ENCODE data around the gene ASB18. TPM values are rescaled to one million over a fixed set of nuclear protein-coding genes. Genes with fewer than 3 reads are reported as not detected.

The ASB18 gene
- total and polyA plus RNA-seq, 5 experiments from 2014 or later, result not detected

DNA sequence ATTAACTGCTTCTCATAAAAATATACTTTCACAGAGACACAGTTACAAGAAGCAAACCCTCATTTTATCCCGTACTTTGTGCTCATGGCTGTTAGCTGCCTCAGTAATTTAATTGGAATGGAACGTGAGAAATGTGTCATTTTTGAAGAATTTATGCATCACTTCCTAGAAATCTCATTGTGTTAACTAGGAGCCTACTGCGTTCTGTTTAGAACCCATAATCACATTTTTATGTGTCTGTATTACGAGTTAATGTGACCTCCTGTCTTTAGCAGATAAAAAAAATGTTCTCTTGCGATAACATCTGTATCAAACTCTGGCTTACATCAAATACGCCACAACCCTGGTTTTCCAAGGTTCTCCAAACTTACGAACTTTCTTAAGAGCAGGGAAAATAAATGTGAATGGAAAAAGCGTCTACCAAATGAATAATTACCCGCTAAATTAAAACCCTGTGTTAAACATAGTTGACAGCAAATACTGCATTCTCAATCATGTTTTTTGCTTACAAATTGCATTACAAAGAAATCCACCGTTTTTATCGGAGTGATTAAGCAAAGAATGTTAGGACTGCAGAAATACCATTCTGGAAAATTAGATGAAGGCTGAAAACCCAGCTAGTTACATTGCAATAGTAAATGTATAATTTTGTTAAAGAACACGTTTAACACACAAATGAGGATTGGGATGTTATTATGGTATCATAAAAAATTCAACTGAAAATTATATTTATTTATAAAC, 84.0 kb downstream of the ASB18 start:
- H3K27me3 Mint-ChIP-seq, result peaks cover 44 to 91% (median 66%) of the 10 kb centered on the region in 5 donors
- POLR2A ChIA-PET, result no interaction called here

DNA sequence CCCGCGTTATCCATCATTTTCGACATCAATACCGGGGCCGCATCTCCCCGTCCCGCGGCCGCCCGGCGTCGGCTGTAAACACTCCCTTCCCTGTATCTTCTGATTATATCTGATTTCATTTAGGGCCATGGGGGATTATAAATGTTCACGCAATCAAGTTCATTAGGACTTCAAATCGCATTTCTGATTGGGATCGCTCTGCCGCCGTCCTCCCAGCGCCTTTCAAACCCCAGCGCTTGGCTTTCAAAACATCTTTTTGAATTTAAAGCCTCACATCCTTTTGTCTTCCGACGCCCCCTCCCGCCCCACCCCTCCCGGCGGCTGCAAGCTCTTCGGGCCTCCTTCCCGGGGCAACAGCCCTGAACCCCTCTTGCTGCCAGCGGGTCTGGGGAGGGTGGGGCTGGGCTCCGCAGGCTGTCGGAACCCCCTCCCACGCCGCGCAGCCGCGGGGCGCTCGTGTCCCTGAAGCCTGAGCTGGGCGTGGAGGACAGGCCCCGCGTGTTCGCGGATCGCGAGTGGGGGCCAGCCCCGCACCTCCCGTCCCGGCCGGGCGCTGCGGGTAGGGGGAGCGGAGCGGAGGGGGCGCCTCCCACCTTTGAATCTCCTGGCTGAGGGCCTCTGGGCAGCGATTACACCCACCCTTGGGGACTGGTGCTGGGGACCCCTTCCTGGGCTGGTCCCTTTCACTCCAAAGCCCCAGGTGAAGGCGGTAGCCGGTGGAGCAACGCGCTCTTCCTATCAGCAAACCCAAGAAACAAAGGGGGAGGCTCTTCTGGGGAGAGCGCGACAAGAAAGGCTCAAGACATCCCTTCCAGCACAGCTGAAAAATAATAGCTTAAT, 84.8 kb downstream of the ASB18 start:
- DNase-seq (no peak), ATAC-seq (no peak)
- POLR2A ChIA-PET, result no interaction called here
- H3K9me3 Mint-ChIP-seq, result peaks cover 0 to 10% (median 0%) of the 10 kb centered on the region in 9 donors
- peak overlapping the region in 5 of 10 donors; percentile 10 to 70 (median 59) for H3K4me3 Mint-ChIP-seq
- H3K27me3 Mint-ChIP-seq, result peaks cover 42 to 91% (median 69%) of the 10 kb centered on the region in 5 donors
- H3K27ac Mint-ChIP-seq, result peak overlapping the region in 1 of 10 donors; percentile 29
- H3K4me1 Mint-ChIP-seq, result peaks cover 0 to 16% (median 10%) of the 10 kb centered on the region in 4 donors
- H3K36me3 Mint-ChIP-seq, result no peaks in the 10 kb centered on the region

More for the DNA sequence above, 84.0 kb downstream of the ASB18 start:
- no peak for ATAC-seq
- no peak for DNase-seq
- peaks cover 0 to 4% (median 0%) of the 10 kb centered on the region in 3 donors for H3K36me3 Mint-ChIP-seq
- H3K9me3 Mint-ChIP-seq, result peaks cover 0 to 15% (median 0%) of the 10 kb centered on the region in 9 donors
- peaks cover 0 to 16% (median 10%) of the 10 kb centered on the region in 4 donors for H3K4me1 Mint-ChIP-seq
- no peak overlapping the region for H3K27ac Mint-ChIP-seq
- H3K4me3 Mint-ChIP-seq, result peak overlapping the region in 3 of 10 donors; percentile 1 to 70 (median 36)

DNA sequence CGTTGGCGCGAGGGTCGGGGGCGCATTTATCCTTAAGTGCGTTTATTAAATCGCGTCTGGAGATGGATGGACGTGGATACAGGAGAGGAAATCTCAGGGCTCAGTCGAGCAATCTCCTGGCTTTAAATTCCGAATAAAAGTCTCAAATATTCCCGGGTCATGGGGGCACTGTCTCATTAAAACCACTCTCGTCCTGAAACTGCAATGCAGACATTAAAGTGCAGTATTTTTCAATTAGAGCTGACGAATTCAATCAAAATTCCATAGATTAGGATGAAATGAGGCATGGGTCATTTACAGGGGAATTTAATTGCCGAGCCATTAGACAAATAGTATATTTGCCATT, 85.3 kb downstream of the ASB18 start:
- H3K27ac Mint-ChIP-seq, result no peak overlapping the region
- peaks cover 0 to 19% (median 11%) of the 10 kb centered on the region in 4 donors for H3K4me1 Mint-ChIP-seq
- no peak for DNase-seq
- no peaks in the 10 kb centered on the region for H3K36me3 Mint-ChIP-seq
- peaks cover 42 to 91% (median 72%) of the 10 kb centered on the region in 5 donors for H3K27me3 Mint-ChIP-seq
- ATAC-seq, result no peak
- POLR2A ChIA-PET, result no interaction called here
- peaks cover 0 to 7% (median 0%) of the 10 kb centered on the region in 9 donors for H3K9me3 Mint-ChIP-seq
- peak overlapping the region in 4 of 10 donors; percentile 33 to 59 (median 49) for H3K4me3 Mint-ChIP-seq

DNA sequence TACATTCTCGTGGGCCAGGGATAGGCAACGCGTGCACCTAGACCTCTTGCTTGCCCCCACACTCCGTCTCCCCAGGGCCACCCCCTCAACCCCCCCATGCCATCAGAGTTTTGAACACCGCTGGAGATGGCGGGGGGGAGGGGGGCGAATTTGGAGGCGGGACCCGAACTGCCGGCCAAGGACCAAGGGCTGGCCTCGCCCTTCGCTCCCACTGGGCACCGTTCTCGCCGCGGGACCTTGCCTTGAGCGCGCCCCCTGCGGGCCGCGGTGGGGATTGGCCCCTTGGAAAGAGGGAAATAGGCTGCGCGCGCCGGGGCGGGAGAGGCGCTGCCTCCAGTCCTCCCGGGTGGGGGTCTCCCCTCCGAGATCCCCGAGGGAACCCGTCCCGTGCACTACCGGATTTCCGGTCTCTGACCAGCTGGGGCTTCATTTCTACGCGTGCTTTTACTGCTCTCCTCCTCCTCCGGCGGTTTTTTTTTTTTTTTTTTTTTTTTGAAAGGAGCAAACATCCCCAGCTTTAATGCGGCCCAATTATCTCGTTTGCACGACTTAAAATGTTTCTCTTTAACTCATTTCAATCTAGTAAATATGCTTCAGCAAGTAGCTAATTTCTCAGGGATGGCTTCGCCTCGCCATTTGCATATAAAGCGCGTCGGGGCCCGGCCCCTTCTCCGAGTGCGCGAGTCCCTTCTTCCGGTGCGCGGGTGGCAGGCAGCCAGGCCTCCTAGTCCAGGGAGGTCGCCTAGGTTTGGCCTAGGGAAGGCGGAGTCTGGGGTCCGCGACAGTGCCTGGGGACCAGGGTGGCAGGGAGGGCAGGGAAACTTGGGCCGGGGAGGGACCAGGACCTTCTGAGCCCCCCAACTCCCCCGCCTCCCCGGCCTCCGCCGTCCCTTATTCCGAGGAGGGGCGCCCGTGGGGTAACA, 86.0 kb downstream of the ASB18 start:
- H3K27ac Mint-ChIP-seq, result no peak overlapping the region
- no peak for DNase-seq
- H3K27me3 Mint-ChIP-seq, result peaks cover 38 to 89% (median 68%) of the 10 kb centered on the region in 5 donors
- no peaks in the 10 kb centered on the region for H3K36me3 Mint-ChIP-seq
- POLR2A ChIA-PET, result no interaction called here
- no peak for ATAC-seq
- peak overlapping the region in 5 of 10 donors; percentile 23 to 63 (median 59) for H3K4me3 Mint-ChIP-seq
- H3K4me1 Mint-ChIP-seq, result peaks cover 0 to 19% (median 11%) of the 10 kb centered on the region in 4 donors
- peaks cover 0 to 5% (median 0%) of the 10 kb centered on the region in 9 donors for H3K9me3 Mint-ChIP-seq

DNA sequence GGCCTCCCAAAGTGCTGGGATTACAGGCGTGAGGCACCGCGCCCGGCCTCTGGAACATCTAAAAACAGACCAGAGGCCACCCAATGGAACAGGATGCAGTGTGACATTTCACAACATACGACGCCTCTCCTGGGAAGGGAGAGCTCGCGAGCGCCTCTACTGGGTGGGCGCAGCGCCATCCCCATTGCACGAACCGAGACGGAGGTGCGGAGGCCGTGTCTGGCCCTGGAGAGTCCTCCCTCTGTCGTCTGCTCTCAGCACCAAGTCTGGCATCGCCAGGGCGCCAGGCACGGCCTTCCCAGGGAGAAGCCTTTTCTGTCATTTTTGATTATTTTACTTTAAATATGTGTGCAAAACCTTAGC, 86.6 kb downstream of the ASB18 start:
- ATAC-seq, result no peak

DNA sequence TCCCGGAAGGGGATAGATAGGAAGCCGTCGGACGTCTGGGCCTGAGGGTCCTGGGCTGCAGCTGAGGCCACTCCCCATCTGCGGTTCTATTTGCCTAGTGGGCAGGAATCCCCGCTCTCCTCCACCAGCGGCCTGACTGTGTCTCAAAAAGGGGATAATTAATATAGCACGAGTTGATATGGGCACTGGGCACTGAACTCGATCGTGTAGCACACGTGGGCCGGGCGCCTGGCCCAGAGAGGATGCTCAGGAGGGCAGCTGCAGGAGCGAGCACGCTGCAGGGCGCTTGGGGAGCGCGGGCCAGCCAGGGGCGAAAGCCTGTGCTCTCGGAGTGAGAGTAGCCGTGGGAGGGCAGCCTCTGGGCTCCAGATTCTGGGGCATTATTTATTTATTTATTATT, 87.3 kb downstream of the ASB18 start:
- peaks cover 35 to 81% (median 62%) of the 10 kb centered on the region in 5 donors for H3K27me3 Mint-ChIP-seq
- peaks cover 0 to 2% (median 0%) of the 10 kb centered on the region in 3 donors for H3K36me3 Mint-ChIP-seq
- peaks cover 0 to 5% (median 0%) of the 10 kb centered on the region in 9 donors for H3K9me3 Mint-ChIP-seq
- H3K4me1 Mint-ChIP-seq, result peaks cover 1 to 23% (median 12%) of the 10 kb centered on the region in 4 donors
- peak overlapping the region in 2 of 10 donors; percentile 24 to 30 for H3K4me3 Mint-ChIP-seq
- H3K27ac Mint-ChIP-seq, result no peak overlapping the region
- DNase-seq, result no peak
- no peak for ATAC-seq
- POLR2A ChIA-PET, result no interaction called here

More for the DNA sequence above, 86.6 kb downstream of the ASB18 start:
- H3K4me1 Mint-ChIP-seq, result peaks cover 0 to 19% (median 11%) of the 10 kb centered on the region in 4 donors
- H3K4me3 Mint-ChIP-seq, result peak overlapping the region in 1 of 10 donors; percentile 34
- no peaks in the 10 kb centered on the region for H3K36me3 Mint-ChIP-seq
- peaks cover 0 to 5% (median 0%) of the 10 kb centered on the region in 9 donors for H3K9me3 Mint-ChIP-seq
- DNase-seq, result no peak
- no peak overlapping the region for H3K27ac Mint-ChIP-seq
- POLR2A ChIA-PET, result no interaction called here
- H3K27me3 Mint-ChIP-seq, result peaks cover 34 to 82% (median 61%) of the 10 kb centered on the region in 5 donors

DNA sequence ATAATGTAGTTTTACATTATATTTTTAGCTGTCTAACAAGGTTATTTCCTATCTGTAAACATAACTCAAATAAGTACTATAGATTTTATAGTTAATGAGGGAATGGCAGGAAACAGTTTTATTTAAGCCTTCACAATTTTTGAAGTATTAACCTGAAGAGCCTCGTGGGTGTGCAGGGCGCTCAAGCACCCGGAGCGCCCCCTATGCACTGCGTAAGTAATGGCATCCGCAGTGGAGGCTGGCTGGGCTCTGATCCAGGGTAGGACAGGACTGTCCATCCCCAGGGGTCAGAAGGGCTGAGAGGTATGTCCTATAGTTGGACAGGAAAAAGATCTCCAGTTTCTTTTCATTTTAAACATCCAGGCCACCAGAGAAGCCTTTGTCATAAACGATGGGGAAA, 87.8 kb downstream of the ASB18 start:
- no peak overlapping the region for H3K4me3 Mint-ChIP-seq
- H3K27ac Mint-ChIP-seq, result no peak overlapping the region
- peaks cover 33 to 82% (median 63%) of the 10 kb centered on the region in 5 donors for H3K27me3 Mint-ChIP-seq
- POLR2A ChIA-PET, result no interaction called here
- peaks cover 0 to 5% (median 0%) of the 10 kb centered on the region in 9 donors for H3K9me3 Mint-ChIP-seq
- peaks cover 1 to 23% (median 13%) of the 10 kb centered on the region in 4 donors for H3K4me1 Mint-ChIP-seq
- peaks cover 0 to 4% (median 0%) of the 10 kb centered on the region in 3 donors for H3K36me3 Mint-ChIP-seq
- no peak for DNase-seq
- no peak for ATAC-seq

DNA sequence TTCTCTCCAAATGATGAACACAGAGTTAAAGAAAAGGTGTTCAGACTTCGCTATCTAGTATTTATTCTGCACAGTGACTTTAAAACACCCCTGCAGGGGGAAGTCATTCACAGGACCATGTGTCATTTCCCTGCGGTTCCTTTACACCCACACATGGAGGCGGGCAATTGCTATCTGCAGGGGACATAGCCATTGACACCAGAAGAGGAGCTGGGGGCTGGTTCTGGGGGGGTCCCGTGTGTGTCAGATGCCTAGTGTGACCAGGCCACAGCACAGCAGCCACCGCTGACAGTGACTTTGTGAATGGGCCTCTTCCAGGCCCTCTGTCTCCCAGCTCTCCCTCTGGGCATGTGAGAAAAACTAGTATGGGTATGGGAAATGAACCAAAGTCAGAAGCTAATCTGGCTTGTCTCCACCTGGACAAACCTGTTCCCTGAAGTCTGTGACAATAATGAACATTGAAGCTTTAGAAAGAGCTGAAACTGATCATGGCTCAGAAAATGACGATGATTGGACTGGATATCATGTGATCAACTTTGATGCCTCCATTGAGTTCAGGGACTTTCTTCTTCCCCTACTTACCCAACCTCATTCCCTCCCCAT, 88.6 kb downstream of the ASB18 start:
- H3K27ac Mint-ChIP-seq, result no peak overlapping the region
- POLR2A ChIA-PET, result no interaction called here
- no peak overlapping the region for H3K4me3 Mint-ChIP-seq
- H3K9me3 Mint-ChIP-seq, result peaks cover 0 to 5% (median 0%) of the 10 kb centered on the region in 9 donors
- H3K36me3 Mint-ChIP-seq, result peaks cover 0 to 4% (median 0%) of the 10 kb centered on the region in 3 donors
- peaks cover 29 to 82% (median 60%) of the 10 kb centered on the region in 5 donors for H3K27me3 Mint-ChIP-seq
- DNase-seq (no peak), ATAC-seq (no peak)
- H3K4me1 Mint-ChIP-seq, result peaks cover 1 to 24% (median 13%) of the 10 kb centered on the region in 4 donors

DNA sequence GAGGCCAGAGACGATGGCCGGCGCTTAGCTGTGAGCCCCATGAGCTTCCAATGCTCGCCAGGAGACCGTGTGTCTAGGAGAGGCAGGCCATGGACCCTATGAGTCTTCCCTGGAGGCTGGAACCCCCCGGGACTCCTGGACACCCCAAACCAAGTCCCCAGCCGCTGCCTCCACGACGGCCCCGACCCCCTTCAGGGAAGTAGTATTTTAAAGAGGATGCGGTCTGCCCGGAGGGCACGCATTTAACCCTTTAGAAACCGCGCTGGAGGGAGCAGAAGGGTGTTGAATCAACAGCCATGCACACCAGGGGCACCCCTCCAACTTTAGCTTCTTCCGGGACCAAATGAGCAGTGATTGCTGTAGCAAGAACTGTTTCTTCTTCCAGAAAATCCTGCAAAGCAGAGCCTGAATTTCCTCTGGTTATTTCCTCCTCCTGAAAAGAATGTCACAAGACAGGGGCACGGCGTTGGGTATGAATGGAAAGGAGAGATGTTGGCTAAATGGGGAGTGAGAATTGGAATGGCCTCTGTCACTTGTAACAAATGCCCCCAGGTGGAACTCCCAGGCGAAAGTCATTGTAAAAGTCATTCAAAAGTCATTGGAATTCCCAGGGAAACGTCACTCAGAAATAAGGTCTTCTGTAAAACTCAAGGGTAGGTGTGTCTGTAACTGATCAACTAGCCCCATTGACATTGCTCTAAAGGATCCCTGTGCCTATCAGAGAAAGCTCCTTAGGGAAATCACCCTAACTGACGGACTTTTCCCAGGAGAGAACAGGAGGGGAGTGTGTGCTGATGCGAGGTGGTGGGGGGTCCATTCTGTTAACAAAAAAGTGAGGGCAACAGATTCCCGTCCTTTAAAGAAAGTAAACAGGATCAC, 90.2 kb downstream of the ASB18 start:
- ATAC-seq (no peak), DNase-seq (no peak)
- Mint-ChIP-seq H3K9me3 (peaks cover 0 to 1% (median 0%) of the 10 kb centered on the region in 9 donors), H3K4me3 (no peak overlapping the region), H3K4me1 (peaks cover 1 to 21% (median 7%) of the 10 kb centered on the region in 4 donors), H3K27me3 (peaks cover 31 to 82% (median 62%) of the 10 kb centered on the region in 5 donors), H3K36me3 (peaks cover 0 to 4% (median 0%) of the 10 kb centered on the region in 3 donors), H3K27ac (peak overlapping the region in 1 of 10 donors; percentile 44)
- POLR2A ChIA-PET, result no interaction called here

DNA sequence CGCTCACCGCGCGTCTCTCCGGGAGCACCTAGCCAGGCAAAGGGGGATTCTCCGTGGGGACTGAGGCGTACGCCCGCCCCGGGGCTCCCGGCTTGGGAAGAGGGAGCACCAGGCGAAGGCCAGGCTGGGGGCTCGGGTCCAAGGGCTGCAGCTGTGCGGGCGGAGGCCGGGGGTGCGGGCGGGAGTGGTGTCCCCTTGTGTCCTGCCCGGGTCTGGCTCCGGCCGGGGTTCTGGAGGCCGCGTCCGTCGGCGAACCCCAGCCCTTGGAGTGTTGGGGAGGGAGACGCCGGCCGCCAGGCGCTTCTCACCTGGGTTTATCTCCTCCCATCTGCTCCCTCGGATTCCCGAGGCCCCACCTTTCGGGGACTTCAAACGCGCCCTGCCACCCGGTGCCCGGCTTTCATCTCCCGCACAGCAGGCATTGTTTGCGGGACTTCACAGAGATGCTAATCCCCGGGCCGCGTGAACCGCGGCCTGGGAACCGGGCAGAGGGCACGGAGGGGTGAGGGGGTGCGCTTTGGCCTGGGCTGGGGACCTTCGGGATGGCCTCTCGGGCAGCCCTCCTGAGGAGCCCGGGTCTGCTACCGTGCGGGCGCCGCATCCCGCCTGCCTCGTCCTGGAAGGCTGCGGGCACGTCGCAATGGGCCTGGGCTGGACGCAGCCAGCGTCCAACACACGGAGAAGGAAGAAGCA, 91.0 kb downstream of the ASB18 start:
- POLR2A ChIA-PET, result no interaction called here
- Mint-ChIP-seq H3K4me3 (no peak overlapping the region), H3K27ac (no peak overlapping the region), H3K9me3 (peaks cover 0 to 1% (median 0%) of the 10 kb centered on the region in 9 donors), H3K27me3 (peaks cover 30 to 77% (median 59%) of the 10 kb centered on the region in 5 donors), H3K36me3 (peaks cover 0 to 4% (median 0%) of the 10 kb centered on the region in 3 donors), H3K4me1 (peaks cover 1 to 17% (median 6%) of the 10 kb centered on the region in 4 donors)
- DNase-seq, result no peak
- no peak for ATAC-seq
